HG03521 (cell line): ENCODE data around the gene PSG2.
"Not testable (repeated sequence)": the region's sequence is repeated elsewhere in the genome, so short reads cannot be mapped to it uniquely, and the experiment has no call there.

ENCODE experiments used
- ATAC-seq: cut with Tn5 transposase; IDR thresholded peaks from one replicate; pipeline ENCODE4 v1.9.1; 2021; ENCODE audit warnings: mild to moderate bottlenecking, moderate library complexity; ENCODE audit not compliant: unreplicated experiment

The PSG2 gene

GRCh38 chr19:43078311-43078710, 4.2 kb downstream of the PSG2 start:
- no peak for ATAC-seq

GRCh38 chr19:43077881-43078280, 4.6 kb downstream of the PSG2 start:
- not testable (repeated sequence) for ATAC-seq

GRCh38 chr19:43062418-43062817, 20.1 kb downstream of the PSG2 start:
- not testable (repeated sequence) for ATAC-seq

GRCh38 chr19:43061326-43061725, 21.2 kb downstream of the PSG2 start:
- ATAC-seq, result not testable (repeated sequence)

- not testable (repeated sequence) for ATAC-seq
Observed at GRCh38 chr19:43060254-43060653, 22.2 kb downstream of the PSG2 start.

- ATAC-seq, result not testable (repeated sequence)
Observed at GRCh38 chr19:43059482-43059881, 23.0 kb downstream of the PSG2 start.

- not testable (repeated sequence) for ATAC-seq
Observed at GRCh38 chr19:43058440-43058839, 24.1 kb downstream of the PSG2 start.

GRCh38 chr19:43047966-43048365, 34.5 kb downstream of the PSG2 start:
- not testable (repeated sequence) for ATAC-seq

- not testable (repeated sequence) for ATAC-seq
Observed at GRCh38 chr19:43046578-43046977, 35.9 kb downstream of the PSG2 start.

- not testable (repeated sequence) for ATAC-seq
Observed at GRCh38 chr19:43043492-43044180, 38.9 kb downstream of the PSG2 start.

- not testable (repeated sequence) for ATAC-seq
Observed at GRCh38 chr19:43031645-43032044, 50.9 kb downstream of the PSG2 start.

GRCh38 chr19:43028866-43029265, 53.6 kb downstream of the PSG2 start:
- ATAC-seq, result no peak

- ATAC-seq, result not testable (repeated sequence)
Observed at GRCh38 chr19:43027985-43028384, 54.5 kb downstream of the PSG2 start.

GRCh38 chr19:43027061-43027460, 55.4 kb downstream of the PSG2 start:
- not testable (repeated sequence) for ATAC-seq

- ATAC-seq, result not testable (repeated sequence)
Observed at GRCh38 chr19:43026369-43026768, 56.1 kb downstream of the PSG2 start, which contains the start of gene PSG11. PSG11 (minus strand) TSS chr19:43026469; CDS start chr19:43026372, 97 bp downstream.

- not testable (repeated sequence) for ATAC-seq
Observed at GRCh38 chr19:43022098-43022497, 60.4 kb downstream of the PSG2 start.

- ATAC-seq, result not testable (repeated sequence)
Observed at GRCh38 chr19:43021629-43022028, 60.9 kb downstream of the PSG2 start.

GRCh38 chr19:43019588-43019987, 62.9 kb downstream of the PSG2 start:
- not testable (repeated sequence) for ATAC-seq
